ENCODE results near the gene STK31.

GRCh38 chr7:23742051-23742450, 32.0 kb downstream of the STK31 start:
- TF ChIP-seq POLR2AphosphoS5 (IDR thresholded peaks at IDR 0.05; ENCODE audit: low read depth, low read length) (no peak), POLR2A (IDR thresholded peaks at IDR 0.05; ENCODE audit: low read depth, low read length) (no peak), TAF1 (IDR thresholded peaks at IDR 0.05; ENCODE audit: borderline replicate concordance, low read depth, low read length) (no peak)
